HPDE6-E6E7 (cell line): Measurements from ENCODE around the gene CAV2.

Experiments
- DNase-seq: peaks from one replicate; pipeline ENCODE4 v3.0.0; 2011; ENCODE audit warnings: missing footprints; ENCODE audit errors: extremely low spot score

CAV2 gene

GRCh38 chr7:116546916-116547315 lies 47.4 kb downstream of the CAV2 start:
- no peak for DNase-seq

- no peak for DNase-seq
Observed at GRCh38 chr7:116547347-116547746, 47.8 kb downstream of the CAV2 start.

GRCh38 chr7:116548506-116548905 lies 49.0 kb downstream of the CAV2 start:
- DNase-seq = no peak

GRCh38 chr7:116549370-116549769 lies 49.8 kb downstream of the CAV2 start:
- no peak for DNase-seq

- no peak for DNase-seq
Observed at GRCh38 chr7:116551692-116552091, 52.2 kb downstream of the CAV2 start.

GRCh38 chr7:116552602-116553001 lies 53.1 kb downstream of the CAV2 start:
- no peak for DNase-seq

- DNase-seq = no peak
Observed at GRCh38 chr7:116553168-116553964, 53.8 kb downstream of the CAV2 start.

GRCh38 chr7:116554436-116554835 lies 54.9 kb downstream of the CAV2 start:
- DNase-seq = no peak

- DNase-seq = no peak
Observed at GRCh38 chr7:116554911-116555310, 55.4 kb downstream of the CAV2 start.

- no peak for DNase-seq
Observed at GRCh38 chr7:116557066-116557585, 57.6 kb downstream of the CAV2 start.

GRCh38 chr7:116557901-116558300 lies 58.4 kb downstream of the CAV2 start:
- no peak for DNase-seq
